Measurements from ENCODE around the gene SENP6.
"Not testable (repeated sequence)": the region's sequence is repeated elsewhere in the genome, so short reads cannot be mapped to it uniquely, and the experiment has no call there.

SENP6 gene

GRCh38 chr6:75608956-75609533, 7.4 kb downstream of the SENP6 start:
- DNase-seq, result no peak

DNA sequence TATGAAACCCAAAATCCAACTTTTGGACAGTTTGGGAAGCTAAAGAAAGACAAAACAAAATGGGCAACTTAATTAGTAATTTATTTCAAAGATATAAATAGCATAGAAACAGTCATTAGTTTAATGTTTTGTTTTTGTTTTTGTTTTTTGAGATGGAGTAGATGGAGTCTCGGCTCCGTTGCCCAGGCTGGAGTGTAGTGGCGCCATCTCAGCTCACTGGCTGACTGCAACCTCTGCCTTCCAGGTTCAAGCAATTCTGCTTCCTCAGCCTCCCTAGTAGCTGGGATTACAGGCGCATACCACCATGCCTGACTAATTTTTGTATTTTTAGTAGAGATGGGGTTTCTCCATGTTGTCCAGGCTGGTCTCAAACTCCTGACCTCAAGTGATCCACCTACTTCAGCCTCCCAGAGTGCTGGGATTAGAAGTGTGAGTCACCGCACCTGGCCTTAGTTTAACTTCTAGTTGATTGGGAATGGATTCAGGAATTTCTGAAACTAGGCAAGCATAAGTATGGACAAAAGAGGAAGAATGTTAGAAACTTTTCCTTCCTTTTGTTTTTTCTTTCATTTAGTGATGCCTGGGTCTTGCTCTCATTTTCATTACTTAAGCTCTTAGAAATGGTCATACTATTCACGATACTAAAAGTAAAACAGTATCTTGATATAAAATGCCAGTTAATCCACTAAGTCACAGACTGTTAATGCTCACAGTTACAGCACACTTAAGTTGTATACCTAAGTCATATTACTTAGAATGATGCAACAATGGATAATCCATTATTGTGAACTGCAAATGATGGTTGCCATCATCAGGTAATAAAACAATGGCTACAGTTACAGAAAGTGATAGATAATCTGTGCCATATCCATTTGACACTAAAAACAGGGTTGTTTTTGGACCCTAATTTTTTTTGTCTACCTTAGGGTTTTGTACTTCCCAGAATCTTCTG, 8.2 kb downstream of the SENP6 start:
- no peak for DNase-seq

GRCh38 chr6:75611011-75611701, 9.5 kb downstream of the SENP6 start:
- DNase-seq, result no peak

GRCh38 chr6:75611702-75612375, 10.2 kb downstream of the SENP6 start:
- DNase-seq, result no peak

GRCh38 chr6:75612434-75612833, 10.8 kb downstream of the SENP6 start:
- no peak for DNase-seq

DNA sequence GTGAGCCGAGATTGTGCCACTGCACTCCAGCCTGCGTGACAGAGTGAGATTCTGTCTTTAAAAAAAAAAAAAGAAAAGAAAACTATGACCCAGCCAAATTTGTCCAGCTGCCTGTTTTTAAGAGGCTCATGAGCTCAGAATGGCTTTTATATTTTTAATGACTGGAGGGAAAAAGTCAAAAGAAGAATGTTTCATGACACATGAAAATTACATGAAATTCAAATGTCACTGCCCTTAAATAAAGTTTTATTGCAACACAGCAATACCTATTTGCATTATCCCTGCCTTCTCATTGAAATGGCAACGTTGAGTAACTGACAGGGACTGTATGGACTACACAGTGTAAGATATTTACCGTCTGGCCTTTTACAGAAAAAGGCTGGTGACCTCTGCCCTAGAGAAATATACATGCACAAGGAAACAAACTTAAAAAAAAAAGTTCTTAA, 11.4 kb downstream of the SENP6 start:
- DNase-seq, result no peak

DNA sequence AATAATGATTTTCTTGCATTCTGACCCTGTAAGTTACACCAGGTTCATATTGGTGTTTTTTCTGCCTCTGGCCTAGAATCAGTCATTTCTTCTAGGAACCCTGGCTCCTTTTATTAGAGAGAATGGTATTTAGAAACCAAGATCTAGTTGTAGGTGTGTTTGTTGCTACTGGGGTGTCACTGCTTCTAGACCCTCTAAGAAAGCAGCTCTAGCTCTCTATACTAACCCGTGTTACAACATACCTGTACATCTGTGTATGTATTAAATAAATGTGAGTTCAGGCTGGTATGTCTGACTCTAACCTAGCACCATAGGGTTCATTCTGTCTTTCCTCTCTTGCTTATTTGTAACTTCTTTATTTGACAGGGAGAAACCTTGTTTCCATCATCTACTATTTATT, 16.8 kb downstream of the SENP6 start:
- no peak for DNase-seq

DNA sequence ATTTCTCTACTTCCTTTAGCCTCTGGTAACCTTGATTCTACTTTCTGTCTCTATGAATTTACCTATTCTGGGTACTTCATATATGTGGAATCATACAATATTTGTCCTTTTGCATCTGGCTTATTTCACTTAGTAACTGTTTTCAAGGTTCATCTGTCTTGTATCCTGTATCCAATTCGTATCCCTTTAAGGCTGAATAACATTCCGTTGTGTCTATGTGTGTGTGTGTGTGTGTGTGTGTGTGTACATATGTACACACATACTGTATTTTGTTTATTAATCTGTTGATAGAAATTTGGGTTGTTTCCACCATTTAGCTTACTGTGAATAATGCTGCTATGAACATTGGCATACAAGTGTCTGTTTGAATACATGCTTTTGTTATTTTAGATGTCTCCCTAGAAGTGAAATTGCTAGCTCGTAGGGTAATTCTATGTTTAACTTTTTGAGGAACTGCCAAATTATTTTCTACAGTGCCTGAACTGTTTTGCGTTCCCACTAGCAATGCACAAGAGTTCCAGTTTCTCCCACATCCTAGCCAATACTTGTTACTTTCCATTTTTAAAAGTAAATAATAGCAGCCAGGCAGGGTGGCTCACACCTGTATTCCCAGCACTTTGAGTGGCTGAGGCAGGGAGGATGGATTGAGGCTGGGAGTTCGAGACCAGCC, 17.7 kb downstream of the SENP6 start:
- DNase-seq, result no peak

GRCh38 chr6:75620381-75621304, 19.0 kb downstream of the SENP6 start:
- no peak for DNase-seq

DNA sequence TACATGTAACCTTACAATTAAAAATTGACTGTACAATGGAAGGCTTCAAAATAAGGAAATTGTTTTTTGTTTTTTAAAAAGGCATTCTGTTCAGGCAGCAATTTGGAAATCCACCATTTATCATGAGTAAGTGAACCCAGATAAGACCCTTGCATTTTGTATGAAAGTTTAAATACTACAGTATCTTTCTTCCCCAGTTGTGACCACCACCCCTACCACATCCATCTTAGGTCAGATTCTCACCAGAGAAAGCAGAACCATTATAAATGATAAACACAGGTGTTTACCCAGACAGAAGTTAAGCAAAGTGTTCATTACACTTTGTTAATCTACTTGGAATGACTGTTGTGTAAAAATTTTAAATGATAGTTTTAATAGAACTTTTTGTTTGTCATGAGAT, 20.2 kb downstream of the SENP6 start:
- no peak for DNase-seq

GRCh38 chr6:75623491-75623890, 21.8 kb downstream of the SENP6 start:
- DNase-seq, result no peak

GRCh38 chr6:75624335-75624734, 22.7 kb downstream of the SENP6 start:
- no peak for DNase-seq

- DNase-seq, result no peak
These were observed 23.3 kb downstream of the SENP6 start for GRCh38 chr6:75624988-75625387.

GRCh38 chr6:75626561-75626960, 24.9 kb downstream of the SENP6 start:
- DNase-seq, result no peak

- not testable (repeated sequence) for DNase-seq
These were observed 26.0 kb downstream of the SENP6 start for GRCh38 chr6:75627708-75628107.

- DNase-seq, result no peak
These were observed 30.4 kb downstream of the SENP6 start for GRCh38 chr6:75631859-75632635.

GRCh38 chr6:75633045-75633444, 31.4 kb downstream of the SENP6 start:
- DNase-seq, result no peak

DNA sequence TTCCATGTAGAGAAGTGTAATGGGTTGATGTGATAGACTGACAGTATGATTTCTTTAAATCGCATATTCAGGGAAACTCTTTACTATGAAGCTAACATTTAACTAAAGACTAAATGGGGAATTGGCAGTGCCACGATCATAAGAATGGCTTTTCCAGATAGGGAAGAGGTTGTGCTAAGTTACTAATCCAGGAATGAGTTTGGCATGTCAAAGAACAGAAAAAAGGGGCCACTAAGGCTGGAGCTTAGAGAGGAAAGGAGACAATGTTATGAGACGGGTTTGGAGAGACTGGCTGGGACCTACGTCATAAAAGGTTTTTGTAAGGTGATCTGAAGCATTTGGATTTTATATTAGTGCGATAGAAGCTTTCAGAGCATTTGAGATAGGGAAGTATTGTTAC, 40.6 kb downstream of the SENP6 start:
- DNase-seq, result no peak

DNA sequence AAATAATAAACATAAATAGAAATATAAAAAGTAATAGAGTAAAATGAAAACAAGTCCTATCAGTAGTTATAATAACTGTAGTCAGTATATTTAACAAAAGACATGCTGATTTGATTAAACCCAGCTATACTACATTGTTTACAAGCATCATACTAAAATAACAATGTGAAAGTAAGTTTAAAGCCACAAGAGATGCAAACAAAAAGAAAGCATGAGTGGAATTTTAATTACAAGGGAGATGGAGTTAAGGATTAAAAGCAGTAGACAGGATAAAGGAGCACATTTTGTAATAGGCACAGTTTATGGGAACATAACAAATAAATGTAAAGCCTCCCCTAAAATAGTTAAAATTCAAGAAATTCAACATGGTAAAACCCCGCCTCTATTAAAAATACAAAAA, 41.5 kb downstream of the SENP6 start:
- DNase-seq, result no peak

GRCh38 chr6:75656479-75656878, 54.8 kb downstream of the SENP6 start:
- DNase-seq, result no peak

- no peak for DNase-seq
These were observed 55.6 kb downstream of the SENP6 start for GRCh38 chr6:75657327-75657726.
